Measurements from ENCODE around the gene PIR. TPM values are rescaled to one million over a fixed set of nuclear protein-coding genes. Genes with fewer than 3 reads are reported as not detected.

Gene PIR
- polyA plus RNA-seq, 1 donor, result 5.6 TPM

- DNase-seq, result no peak
Observed at GRCh38 chrX:15418041-15418706, 75.0 kb downstream of the PIR start.

DNA sequence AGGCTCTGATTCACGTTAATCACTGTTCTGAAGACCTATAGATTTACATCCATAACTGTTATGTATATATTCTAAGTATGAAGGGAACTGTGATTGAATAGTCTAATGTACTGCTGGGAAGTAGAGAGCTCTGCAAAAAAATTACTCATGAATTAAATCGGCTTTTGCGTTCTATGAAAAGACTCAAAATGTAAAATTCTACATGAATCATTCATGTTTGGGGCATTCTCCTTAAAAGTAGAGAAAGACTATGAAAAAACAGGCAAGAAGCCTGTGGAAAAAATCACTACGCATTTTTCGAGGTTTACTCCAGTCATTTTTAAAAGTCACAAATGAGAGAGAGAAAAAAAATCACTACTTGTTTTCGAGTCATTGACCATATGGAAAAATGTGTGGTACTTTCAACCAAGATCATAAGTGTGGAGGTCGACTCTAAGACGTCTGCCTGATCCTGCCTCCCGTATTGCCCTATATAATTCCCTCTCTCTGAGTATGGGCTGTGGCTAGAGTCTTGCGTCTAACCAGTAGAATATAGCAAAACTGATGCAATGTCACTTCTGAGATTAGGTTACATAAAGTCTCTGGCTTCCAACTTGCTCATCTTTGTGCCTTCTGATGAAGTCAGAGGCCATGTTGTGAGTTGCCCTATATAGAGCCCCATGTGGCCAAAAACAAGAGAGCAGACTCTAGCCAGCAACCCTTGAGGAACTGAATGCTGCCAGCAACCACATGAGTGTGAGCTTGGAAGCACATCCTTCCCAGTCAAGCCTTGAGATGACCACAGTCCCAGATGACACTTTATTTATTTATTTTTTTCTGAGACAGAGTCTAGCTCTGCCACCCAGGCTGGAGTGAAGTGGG is 76.8 kb downstream of the PIR start:
- DNase-seq, result no peak

- no peak for DNase-seq
Observed at GRCh38 chrX:15413101-15413500, 80.0 kb downstream of the PIR start.

DNA sequence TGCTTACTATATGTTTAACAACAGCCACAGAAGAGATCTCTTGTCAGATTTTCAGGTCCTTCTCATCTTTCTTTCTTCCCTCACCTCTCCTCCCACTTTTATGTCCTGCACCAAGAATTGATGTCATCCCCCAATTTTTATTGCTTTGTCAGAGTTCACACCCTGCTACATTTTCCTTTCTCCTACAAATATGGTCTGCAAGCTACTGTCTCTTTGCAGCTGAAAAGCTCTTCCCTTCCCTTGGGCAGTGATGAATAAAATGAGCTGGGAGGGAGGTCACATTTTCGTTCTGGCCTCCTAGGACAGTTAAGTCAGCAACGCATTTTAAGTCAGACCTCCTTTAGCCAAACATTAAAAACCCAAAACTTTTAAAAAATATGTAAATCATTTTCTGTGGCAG is 82.2 kb downstream of the PIR start:
- no peak for DNase-seq

GRCh38 chrX:15410430-15410829 is 82.7 kb downstream of the PIR start:
- DNase-seq, result no peak

GRCh38 chrX:15405846-15406245 is 87.3 kb downstream of the PIR start:
- no peak for DNase-seq

GRCh38 chrX:15404401-15405096 is 88.6 kb downstream of the PIR start:
- DNase-seq, result no peak

DNA sequence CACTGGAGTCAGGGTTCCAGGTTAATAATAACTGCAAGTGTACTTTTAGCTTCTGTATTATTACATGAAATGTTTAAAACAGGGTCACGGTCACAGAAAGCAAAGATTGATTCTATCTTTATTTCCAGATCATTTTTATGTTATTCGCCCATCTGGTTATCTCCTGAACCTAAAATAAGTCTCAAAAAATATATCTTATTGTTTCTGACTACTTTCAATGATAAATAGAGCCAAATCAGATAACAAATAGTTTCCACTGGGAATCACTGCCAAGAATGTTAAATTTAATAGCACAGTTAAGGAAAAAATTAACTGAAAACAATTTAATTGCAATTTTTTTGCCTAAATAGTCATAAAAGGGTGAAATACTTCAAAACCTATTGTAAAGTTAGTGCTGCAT is 91.8 kb downstream of the PIR start:
- no peak for DNase-seq

- DNase-seq, result no peak
Observed at GRCh38 chrX:15399962-15400391, 93.2 kb downstream of the PIR start.

DNA sequence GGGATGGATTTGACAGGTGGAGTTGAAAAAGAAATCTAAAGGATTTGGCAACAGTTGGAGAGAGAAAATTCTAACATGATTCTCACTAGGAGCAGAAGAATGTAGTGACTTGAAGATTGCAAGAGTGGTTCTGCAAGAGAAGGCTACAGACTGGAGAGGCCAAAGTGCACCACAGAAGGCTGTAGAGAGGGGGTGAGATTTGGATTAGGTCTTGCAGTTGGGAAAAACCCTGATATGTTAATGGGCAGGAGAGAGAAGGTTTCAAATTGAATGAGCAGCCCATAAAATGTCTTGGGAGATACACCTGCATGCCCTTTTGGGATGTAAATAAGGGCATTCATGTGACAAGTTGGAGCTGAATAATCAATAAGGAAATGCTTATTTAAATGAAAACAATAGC is 94.3 kb downstream of the PIR start:
- DNase-seq, result no peak

- DNase-seq, result no peak
Observed at GRCh38 chrX:15395789-15396188, 97.3 kb downstream of the PIR start.

- no peak for DNase-seq
Observed at GRCh38 chrX:15391850-15392249, 101.3 kb downstream of the PIR start.

- DNase-seq, result no peak
Observed at GRCh38 chrX:15384304-15384703, 108.8 kb downstream of the PIR start, which contains the start of gene VEGFD. VEGFD (minus strand) TSS chrX:15384413; CDS start chrX:15383946, 467 bp downstream.

DNA sequence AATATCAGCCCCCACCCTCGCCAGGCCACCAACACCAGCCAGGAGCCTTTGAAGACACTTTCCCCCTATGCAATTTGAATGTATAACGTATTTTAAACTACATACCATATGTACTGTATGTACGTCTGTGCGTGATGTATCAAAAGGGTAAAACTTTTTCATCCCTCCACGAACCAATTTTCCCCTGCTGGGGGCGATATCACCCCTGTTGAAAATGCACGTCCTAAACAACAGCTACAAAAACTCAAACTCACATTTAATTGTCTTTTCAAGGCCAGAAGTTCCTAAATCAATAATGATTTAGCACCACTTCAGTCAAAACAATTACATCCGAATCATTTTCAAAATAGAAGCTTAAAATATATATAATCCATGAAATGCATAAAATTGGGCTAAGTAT is 110.3 kb downstream of the PIR start:
- DNase-seq, result no peak

- DNase-seq, result no peak
Observed at GRCh38 chrX:15376956-15377355, 116.2 kb downstream of the PIR start.

- DNase-seq, result no peak
Observed at GRCh38 chrX:15373976-15374375, 119.2 kb downstream of the PIR start.

- no peak for DNase-seq
Observed at GRCh38 chrX:15366506-15367352, 126.4 kb downstream of the PIR start.

- no peak for DNase-seq
Observed at GRCh38 chrX:15359701-15360100, 133.4 kb downstream of the PIR start.

GRCh38 chrX:15358533-15358932 is 134.6 kb downstream of the PIR start:
- no peak for DNase-seq

- DNase-seq, result no peak
Observed at GRCh38 chrX:15356444-15356843, 136.7 kb downstream of the PIR start.

- DNase-seq, result no peak
Observed at GRCh38 chrX:15350329-15350996, 142.7 kb downstream of the PIR start.
